IMR-90 (cell line): Measurements from ENCODE around the gene EPHB1. TPM values are rescaled to one million over a fixed set of nuclear protein-coding genes. Genes with fewer than 3 reads are reported as not detected.

Experiments
- ATAC-seq: fragments of 200-7000 bp; cut with Tn5 transposase; 2 replicates; pipeline ENCODE4 v1.9.1; 2020; ENCODE audit warnings: low read depth, mild to moderate bottlenecking, moderate library complexity
- BruUV-seq: library from RNA; stranded (reverse); fragments of 400-500 nt; replicated peaks from 2 replicates; lab custom pipeline; 2021; lab: Mats Ljungman, UMichigan
- CTCF ChIA-PET: fragments of 300-600 bp; formaldehyde crosslinking; extraction: SDS; loops from one replicate; lab custom pipeline; 2021; ENCODE audit warnings: antibody characterized with exemption; lab: Yijun Ruan, JAX
- POLR2A ChIA-PET: fragments of 300-600 bp; sonication (Branson Sonifier 250); formaldehyde crosslinking; loops from one replicate; lab custom pipeline; 2022; ENCODE audit warnings: antibody characterized with exemption; ENCODE audit not compliant: unreplicated experiment; lab: Charles Lee
- DNase-seq: peaks from one replicate; pipeline ENCODE4 v3.0.0; 2013
- H2AFZ ChIP-seq: replicated peaks from 2 replicates; pipeline ENCODE3; 2013; ENCODE audit warnings: low read length, mild to moderate bottlenecking; ENCODE audit not compliant: poor library complexity
- H2AK5ac ChIP-seq: 2 replicates; pipeline ENCODE4 v1.6.1; 2013; ENCODE audit warnings: low read depth, low read length, inconsistent platforms
- H2AK9ac ChIP-seq: replicated peaks from 2 replicates; pipeline ENCODE3; 2013; ENCODE audit warnings: mild to moderate bottlenecking, low read depth, low read length, moderate library complexity; ENCODE audit not compliant: poor library complexity
- H2BK120ac ChIP-seq: 2 replicates; pipeline ENCODE4 v1.6.1; 2013; ENCODE audit warnings: low read depth, low read length, inconsistent platforms
- H2BK15ac ChIP-seq: 3 replicates; pipeline ENCODE4 v1.6.1; 2013; ENCODE audit warnings: low read depth, low read length, inconsistent platforms
- H2BK20ac ChIP-seq: 2 replicates; pipeline ENCODE4 v1.6.1; 2013; ENCODE audit warnings: low read depth, mild to moderate bottlenecking, inconsistent platforms, low read length, moderate library complexity
- H2BK5ac ChIP-seq: 2 replicates; pipeline ENCODE4 v1.6.1; 2013; ENCODE audit warnings: mild to moderate bottlenecking, low read depth, low read length, inconsistent platforms; ENCODE audit not compliant: poor library complexity, severe bottlenecking
- H3K14ac ChIP-seq: replicated peaks from 2 replicates; pipeline ENCODE4 v1.6.1; 2013; ENCODE audit warnings: low read depth, low read length, inconsistent platforms
- H3K18ac ChIP-seq: 2 replicates; pipeline ENCODE4 v1.6.1; 2013; ENCODE audit warnings: low read depth, low read length, control low read depth
- H3K23ac ChIP-seq: 2 replicates; pipeline ENCODE4 v1.6.1; 2013; ENCODE audit warnings: low read depth, low read length, inconsistent platforms
- H3K27ac ChIP-seq: 2 replicates; pipeline ENCODE4 v1.5.1; 2013; ENCODE audit warnings: mild to moderate bottlenecking, control low read depth, low read length; ENCODE audit not compliant: insufficient read depth
- H3K27me3 ChIP-seq: 2 replicates; pipeline ENCODE4 v1.6.1; 2013; ENCODE audit warnings: low read length; ENCODE audit not compliant: control insufficient read depth, insufficient read depth
- H3K36me3 ChIP-seq: 2 replicates; pipeline ENCODE4 v1.6.1; 2013; ENCODE audit warnings: low read length, mixed read lengths; ENCODE audit not compliant: control insufficient read depth, insufficient read depth
- H3K4ac ChIP-seq: 2 replicates; pipeline ENCODE4 v1.6.1; 2013; ENCODE audit warnings: low read depth, low read length, inconsistent platforms
- H3K4me1 ChIP-seq: 2 replicates; pipeline ENCODE4 v1.6.1; 2013; ENCODE audit warnings: low read length, mixed read lengths; ENCODE audit not compliant: control insufficient read depth, insufficient read depth
- H3K4me2 ChIP-seq: 2 replicates; pipeline ENCODE4 v1.6.1; 2013; ENCODE audit warnings: low read depth, mild to moderate bottlenecking, control low read depth, low read length, moderate library complexity
- H3K4me3 ChIP-seq: 2 replicates; pipeline ENCODE4 v1.5.1; 2013; ENCODE audit warnings: low read depth, mild to moderate bottlenecking, control low read depth, low read length, moderate library complexity; ENCODE audit not compliant: insufficient read depth
- H3K56ac ChIP-seq: 2 replicates; pipeline ENCODE4 v1.6.1; 2013; ENCODE audit warnings: low read length, inconsistent platforms; ENCODE audit not compliant: insufficient read depth; ENCODE audit errors: extremely low read depth
- H3K79me1 ChIP-seq, 2 experiments: 2 replicates each; pipeline ENCODE4 v1.6.1; 2013; ENCODE audit warnings: low read length in 2 of 2, inconsistent platforms in 1 of 2, low read depth in 1 of 2
- H3K9ac ChIP-seq: 2 replicates; pipeline ENCODE4 v1.6.1; 2013; ENCODE audit warnings: low read depth, low read length, control low read depth
- H3K9me1 ChIP-seq: 2 replicates; pipeline ENCODE4 v1.6.1; 2013; ENCODE audit warnings: low read length, inconsistent platforms; ENCODE audit not compliant: insufficient read depth
- H3K9me3 ChIP-seq: 2 replicates; pipeline ENCODE4 v1.6.1; 2013; ENCODE audit warnings: low read length; ENCODE audit not compliant: control insufficient read depth, insufficient read depth
- H4K20me1 ChIP-seq: 2 replicates; pipeline ENCODE4 v1.6.1; 2013; ENCODE audit warnings: low read length, inconsistent platforms; ENCODE audit not compliant: insufficient read depth
- H4K5ac ChIP-seq: 2 replicates; pipeline ENCODE4 v1.6.1; 2013; ENCODE audit warnings: mild to moderate bottlenecking, low read depth, low read length, control low read depth
- H4K8ac ChIP-seq, 2 experiments: 2 replicates each; pipeline ENCODE4 v1.6.1; 2013; ENCODE audit warnings: low read depth in 2 of 2, low read length in 2 of 2, control low read depth in 1 of 2, inconsistent platforms in 1 of 2
- H4K91ac ChIP-seq: 2 replicates; pipeline ENCODE4 v1.6.1; 2013; ENCODE audit warnings: low read depth, low read length, inconsistent platforms; ENCODE audit not compliant: insufficient read depth
- BHLHE40 ChIP-seq: fragments of 150-350 bp; IDR thresholded peaks from 2 replicates; pipeline ENCODE4 v1.6.1; 2016; ENCODE audit warnings: mild to moderate bottlenecking, low read depth, low read length
- CHD1 ChIP-seq: IDR thresholded peaks from 2 replicates; pipeline ENCODE4 v1.6.1; 2012; ENCODE audit warnings: low read depth, low read length, improper control_type of control experiment
- MAZ ChIP-seq: IDR thresholded peaks from 2 replicates; pipeline ENCODE4 v1.6.1; 2012; ENCODE audit warnings: low read depth, mild to moderate bottlenecking, low read length, improper control_type of control experiment, moderate library complexity, borderline replicate concordance
- MXI1 ChIP-seq: IDR thresholded peaks from 2 replicates; pipeline ENCODE4 v1.6.1; 2012; ENCODE audit warnings: low read depth, mild to moderate bottlenecking, low read length, moderate library complexity, borderline replicate concordance
- NFE2L2 ChIP-seq: fragments of 150-350 bp; IDR thresholded peaks from 2 replicates; pipeline ENCODE4 v1.6.1; 2016; ENCODE audit warnings: low read depth, mild to moderate bottlenecking, low read length
- POLR2A ChIP-seq: IDR thresholded peaks from 2 replicates; pipeline ENCODE4 v1.6.1; 2012; ENCODE audit warnings: mild to moderate bottlenecking, low read depth, low read length
- RCOR1 ChIP-seq: IDR thresholded peaks from 2 replicates; pipeline ENCODE4 v1.6.1; 2012; ENCODE audit warnings: mild to moderate bottlenecking, low read length, improper control_type of control experiment; ENCODE audit not compliant: insufficient replicate concordance
- RFX5 ChIP-seq: IDR thresholded peaks from 2 replicates; pipeline ENCODE4 v1.8.0; 2012; ENCODE audit warnings: low read depth, mild to moderate bottlenecking, low read length, moderate library complexity
- USF2 ChIP-seq: fragments of 150-350 bp; IDR thresholded peaks from 2 replicates; pipeline ENCODE4 v1.6.1; 2017; ENCODE audit warnings: mild to moderate bottlenecking, antibody characterized with exemption, low read length, low read depth
- WGBS, 2 experiments: methylation state at CpG; one replicate each; pipeline versions ENCODE4 v1.1.5 to v1.1.7; 2013; ENCODE audit warnings: missing lambda C conversion rate in 2 of 2; ENCODE audit not compliant: insufficient read length in 1 of 2; ENCODE audit errors: extremely low coverage in 2 of 2; 5-methylcytosine and 5-hydroxymethylcytosine counted together
- dilution Hi-C: fragments of 300-500 bp; cut with HindIII; formaldehyde crosslinking; loops from one replicate; pipeline ENCODE4 v1.14.3; 2018; ENCODE audit warnings: low sequenced_read_pairs; ENCODE audit not compliant: unreplicated experiment
- in situ Hi-C: fragments of 300-500 bp; cut with MboI; formaldehyde crosslinking; loops from 3 replicates; pipeline ENCODE4 v1.14.3; 2019; ENCODE audit warnings: low sequenced_read_pairs, inconsistent platforms, mixed read lengths
- intact Hi-C: fragments of 100-400 bp; cut with micrococcal nuclease; formaldehyde crosslinking; loops from 2 replicates; pipeline ENCODE4 v1.10.0; 2022
- polyA plus RNA-seq, 3 experiments: library from polyadenylated mRNA; depleted of rRNA; stranded (reverse); fragments of >200 nt; gene quantifications; 2 replicates each; pipeline ENCODE4 v1.2.3, GENCODE V29; 2012; ENCODE audit warnings: low replicate concordance in 1 of 3
- total RNA-seq: library from RNA; depleted of rRNA; stranded (reverse); fragments of >200 nt; gene quantifications from 2 replicates; pipeline ENCODE4 v1.2.3, GENCODE V29; 2012
- TF ChIP-seq, protein P1 (sequence below): fragments of 150-350 bp; IDR thresholded peaks from 2 replicates; pipeline ENCODE4 v1.6.1; 2016; ENCODE audit warnings: low read depth, mild to moderate bottlenecking, low read length, moderate library complexity, borderline replicate concordance

Gene EPHB1
- total and polyA plus RNA-seq, 2 of the 4 experiments (the other 2 are of a cell fraction), result 0.17 to 0.36 TPM

DNA sequence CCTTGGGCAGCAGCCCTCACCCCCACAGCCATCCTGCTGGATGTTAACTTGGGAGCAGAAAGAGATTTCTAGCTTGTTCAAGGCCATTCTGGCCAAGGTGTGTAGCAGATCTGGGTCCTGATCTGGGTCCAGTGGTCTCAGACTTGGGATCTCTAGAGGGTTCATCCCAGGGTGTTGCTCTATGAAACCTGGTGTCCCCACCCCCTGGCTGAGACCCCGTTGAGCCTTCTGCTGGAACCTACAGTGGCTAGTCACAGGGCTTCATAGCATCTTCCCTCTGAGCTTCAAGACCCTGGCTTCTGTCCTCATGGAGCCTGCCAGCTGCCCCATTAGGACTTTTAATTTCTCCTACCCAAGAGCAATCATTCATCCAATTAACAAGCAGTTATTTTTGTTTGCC, 64.3 kb downstream of the EPHB1 start:
- H4K20me1 ChIP-seq, result no peaks in the 10 kb centered on the region
- no peak overlapping the region for H4K91ac ChIP-seq
- TF ChIP-seq RCOR1 (no peak), BHLHE40 (no peak), USF2 (no peak), CHD1 (no peak), RFX5 (no peak), POLR2A (no peak), MXI1 (no peak), NFE2L2 (no peak), MAZ (no peak)
- TF ChIP-seq, protein P1, sequence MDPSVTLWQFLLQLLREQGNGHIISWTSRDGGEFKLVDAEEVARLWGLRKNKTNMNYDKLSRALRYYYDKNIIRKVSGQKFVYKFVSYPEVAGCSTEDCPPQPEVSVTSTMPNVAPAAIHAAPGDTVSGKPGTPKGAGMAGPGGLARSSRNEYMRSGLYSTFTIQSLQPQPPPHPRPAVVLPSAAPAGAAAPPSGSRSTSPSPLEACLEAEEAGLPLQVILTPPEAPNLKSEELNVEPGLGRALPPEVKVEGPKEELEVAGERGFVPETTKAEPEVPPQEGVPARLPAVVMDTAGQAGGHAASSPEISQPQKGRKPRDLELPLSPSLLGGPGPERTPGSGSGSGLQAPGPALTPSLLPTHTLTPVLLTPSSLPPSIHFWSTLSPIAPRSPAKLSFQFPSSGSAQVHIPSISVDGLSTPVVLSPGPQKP, result no peak
- ATAC-seq, result no peak
- no peak overlapping the region for H3K23ac ChIP-seq
- no peak overlapping the region for H3K4me3 ChIP-seq
- no peak overlapping the region for H3K18ac ChIP-seq
- H2AK9ac ChIP-seq, result no peak overlapping the region
- no peak overlapping the region for H4K5ac ChIP-seq
- H3K4me2 ChIP-seq, result no peak overlapping the region
- H2AK5ac ChIP-seq, result no peak overlapping the region
- no peaks in the 10 kb centered on the region for H3K9me3 ChIP-seq
- H2BK5ac ChIP-seq, result no peak overlapping the region
- no peaks in the 10 kb centered on the region for H3K36me3 ChIP-seq
- H2BK120ac ChIP-seq, result no peak overlapping the region
- H3K56ac ChIP-seq, result no peak overlapping the region
- H3K79me1 ChIP-seq, result no peaks in the 10 kb centered on the region
- intact Hi-C loops, result no loop called here
- no peak overlapping the region for H3K14ac ChIP-seq
- no peaks in the 10 kb centered on the region for H3K9me1 ChIP-seq
- dilution Hi-C loops, result no loop called here
- in situ Hi-C loops, result no loop called here
- H2BK15ac ChIP-seq, result no peak overlapping the region
- ChIA-PET CTCF (no interaction called here), POLR2A (no interaction called here)
- WGBS, 2 experiments, result no CpG with 5 or more reads among the region's 1 CpG
- no peak overlapping the region for H2BK20ac ChIP-seq
- H3K9ac ChIP-seq, result no peak overlapping the region
- H3K4me1 ChIP-seq, result no peaks in the 10 kb centered on the region
- no peak for DNase-seq
- H3K4ac ChIP-seq, result no peak overlapping the region
- no TSS peak for BruUV-seq
- no peak overlapping the region for H2AFZ ChIP-seq
- no peak overlapping the region for H4K8ac ChIP-seq
- H3K27me3 ChIP-seq, result no peaks in the 10 kb centered on the region
- no peak overlapping the region for H3K27ac ChIP-seq
